Superior temporal gyrus (tissue), 1 donor: ENCODE results near the gene THRB.

ENCODE experiments used
- DNase-seq: peaks from one replicate; pipeline ENCODE4 v3.0.0-alpha.2; 2016; ENCODE audit errors: extremely low spot score

The THRB gene

DNA sequence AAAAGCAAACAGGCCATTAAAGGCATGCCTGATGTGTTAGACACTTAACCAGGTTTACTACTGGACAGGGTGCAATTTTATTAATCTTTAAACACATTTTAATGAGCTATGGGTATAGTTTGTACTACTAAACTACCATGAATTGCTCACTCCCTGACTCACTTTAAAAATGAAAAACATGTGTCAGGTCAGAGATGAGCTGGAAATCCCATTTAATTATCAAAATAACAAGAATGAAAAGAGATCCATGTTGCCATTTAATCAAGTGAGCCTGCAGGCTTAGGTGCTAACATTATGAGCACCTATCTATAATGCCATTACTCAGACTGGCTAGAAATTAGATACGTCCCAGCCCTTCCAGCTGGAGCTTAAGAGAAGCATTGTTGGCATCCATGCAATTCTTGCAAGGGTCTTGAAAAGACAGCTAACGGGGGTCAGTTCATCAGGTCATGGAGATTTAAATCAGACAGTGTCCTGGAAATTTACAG is 224.4 kb downstream of the THRB start:
- no peak for DNase-seq

DNA sequence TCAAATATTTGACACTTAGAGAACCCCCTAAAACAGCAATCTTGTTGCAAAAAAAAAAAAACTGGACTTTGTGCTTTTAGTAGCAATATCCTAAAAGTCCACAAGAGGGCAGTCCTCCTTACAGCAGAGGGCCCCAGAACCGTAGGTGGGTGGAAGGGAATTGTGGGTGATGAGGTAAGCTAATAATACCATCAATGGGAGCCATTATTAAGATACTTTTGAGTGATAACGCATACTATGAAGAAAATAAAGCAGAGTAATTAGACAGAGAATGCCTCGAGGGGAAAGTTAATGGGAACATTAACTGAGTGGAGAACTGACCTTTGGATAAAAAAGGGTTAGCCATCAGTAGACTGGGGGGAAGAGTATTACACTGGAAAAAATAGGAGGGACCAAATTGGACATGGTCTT is 229.9 kb downstream of the THRB start:
- DNase-seq: peak; percentile 66

DNA sequence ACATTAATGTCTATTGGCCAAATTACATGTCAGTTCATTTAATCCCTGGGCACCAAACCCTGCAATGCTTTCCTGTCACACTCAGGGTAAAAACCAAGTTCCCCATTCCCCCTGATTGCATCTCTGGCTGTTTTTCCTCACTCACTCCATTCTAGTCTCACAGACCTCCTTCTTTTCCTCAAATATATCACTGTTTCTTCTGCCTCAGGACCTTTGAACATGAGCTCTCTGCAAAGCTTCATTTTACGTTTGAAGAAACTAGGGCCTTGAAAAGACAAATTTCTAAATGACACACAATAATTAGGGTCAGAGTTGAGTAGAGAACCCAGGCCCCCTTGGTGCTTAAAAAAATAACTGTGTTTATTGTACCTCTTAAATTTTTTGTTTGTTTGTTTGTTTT is 230.6 kb downstream of the THRB start:
- no peak for DNase-seq

DNA sequence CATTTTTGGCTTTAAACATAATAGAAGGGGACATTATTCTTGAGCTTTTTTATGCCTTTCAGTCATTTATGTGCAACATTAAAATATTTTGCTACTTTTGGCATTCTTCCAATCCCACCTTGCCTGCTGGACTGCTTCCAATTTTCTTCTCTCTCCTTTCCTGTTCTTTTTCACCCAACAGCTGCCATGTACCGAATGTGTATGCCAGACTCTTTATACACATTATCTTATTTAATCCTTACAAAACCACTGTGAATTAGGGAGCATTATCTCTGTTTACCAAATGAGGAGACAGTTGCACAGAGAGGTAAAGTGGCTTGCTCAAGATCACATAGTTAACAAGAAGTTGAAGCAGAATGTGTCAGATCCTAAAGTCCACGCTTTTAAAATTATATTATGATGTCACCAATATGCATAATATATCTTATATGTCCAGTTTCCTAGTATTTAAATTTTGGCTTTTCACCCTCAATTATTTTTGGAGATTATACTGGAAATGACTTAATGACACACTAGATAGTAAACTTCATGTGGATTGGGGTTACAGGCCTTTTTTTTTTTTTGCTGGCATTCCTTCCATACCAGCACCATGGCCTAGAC is 231.5 kb downstream of the THRB start:
- DNase-seq: no peak

DNA sequence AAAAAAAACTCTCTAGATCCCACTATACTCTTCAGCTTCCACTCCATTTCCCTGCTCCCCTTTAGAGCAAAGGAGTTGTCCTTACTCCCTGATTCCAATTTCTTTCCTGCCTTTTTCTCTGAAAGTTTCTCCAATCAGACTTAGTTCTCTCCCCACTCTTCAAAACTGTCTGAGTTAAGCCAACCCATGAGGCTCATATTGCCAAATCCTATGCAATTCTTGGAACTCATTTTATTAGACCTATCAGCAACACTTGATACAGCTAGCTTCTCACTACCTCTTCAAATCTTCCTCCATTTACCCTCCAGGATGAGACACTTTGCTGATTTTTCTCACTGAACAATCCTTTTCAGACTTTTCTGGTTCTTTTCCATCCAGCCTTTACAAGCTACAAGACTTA is 233.1 kb downstream of the THRB start:
- DNase-seq: no peak

DNA sequence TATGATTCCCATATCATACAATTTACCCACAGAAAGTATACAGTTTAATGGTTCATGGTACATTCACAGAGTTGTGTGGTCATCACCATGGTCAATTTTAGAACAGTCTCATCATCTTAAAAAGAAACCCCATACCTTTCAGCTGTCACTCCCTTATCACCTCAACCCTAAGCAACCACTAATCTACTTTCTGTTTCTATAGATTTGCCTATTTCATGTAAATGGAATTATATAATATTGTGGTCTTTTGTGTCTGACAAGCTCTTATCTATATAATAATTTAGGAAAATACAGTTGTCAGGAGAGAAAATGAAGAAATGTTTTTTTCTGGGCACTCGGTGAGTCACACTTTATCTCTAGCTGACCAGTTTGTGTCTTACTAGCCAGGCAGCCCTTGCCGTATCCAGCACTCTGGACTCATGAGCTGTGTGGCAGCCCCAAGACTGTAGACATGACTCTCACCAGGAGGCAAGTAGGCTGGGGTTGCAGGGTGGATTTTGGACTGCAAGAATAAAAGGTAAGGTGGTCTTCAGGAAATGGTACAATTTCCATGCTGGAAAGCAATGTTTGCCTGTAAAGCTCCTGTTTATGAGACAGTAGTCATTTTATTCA is 234.6 kb downstream of the THRB start:
- DNase-seq: no peak

DNA sequence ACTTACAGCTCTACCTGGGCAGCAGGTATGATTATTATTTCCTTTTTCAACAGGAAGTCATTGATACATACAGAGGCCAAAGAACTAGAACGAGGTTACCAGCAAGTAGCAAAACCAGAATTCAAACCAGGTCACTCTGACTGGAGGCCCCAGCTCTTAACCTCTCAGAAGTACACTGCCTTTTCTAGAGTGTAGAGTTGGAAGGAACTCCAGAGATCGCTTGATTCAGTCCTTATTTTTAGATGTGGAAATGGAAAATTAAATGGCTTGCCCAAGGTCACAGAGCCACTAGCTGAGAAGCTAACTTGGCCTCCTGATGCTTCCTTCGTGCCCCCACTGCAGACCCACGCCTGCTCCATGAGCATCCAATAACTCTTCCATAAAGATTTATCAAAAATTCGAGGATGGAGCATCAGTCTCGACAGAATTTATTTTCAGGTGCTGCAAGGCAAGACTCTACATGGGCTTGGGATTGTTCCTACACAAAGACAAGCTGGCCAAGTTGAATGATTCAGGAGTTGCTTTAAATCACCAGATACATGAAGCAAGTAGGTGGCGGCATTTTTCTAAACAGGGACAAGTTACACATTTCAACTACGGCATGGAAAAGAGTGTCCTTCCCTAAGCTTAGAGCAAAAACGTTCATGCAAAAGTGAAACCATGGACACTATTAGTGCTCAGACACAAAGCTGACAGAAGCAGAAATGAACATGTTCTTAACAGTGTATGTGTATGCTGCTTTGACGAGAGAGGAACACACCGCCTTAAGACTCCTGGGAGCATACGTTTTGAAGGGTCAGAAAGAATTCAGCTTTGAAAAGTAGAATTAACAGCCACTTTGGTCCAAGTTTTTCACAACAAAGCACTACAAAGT is 235.7 kb downstream of the THRB start:
- DNase-seq: peak; percentile 67

DNA sequence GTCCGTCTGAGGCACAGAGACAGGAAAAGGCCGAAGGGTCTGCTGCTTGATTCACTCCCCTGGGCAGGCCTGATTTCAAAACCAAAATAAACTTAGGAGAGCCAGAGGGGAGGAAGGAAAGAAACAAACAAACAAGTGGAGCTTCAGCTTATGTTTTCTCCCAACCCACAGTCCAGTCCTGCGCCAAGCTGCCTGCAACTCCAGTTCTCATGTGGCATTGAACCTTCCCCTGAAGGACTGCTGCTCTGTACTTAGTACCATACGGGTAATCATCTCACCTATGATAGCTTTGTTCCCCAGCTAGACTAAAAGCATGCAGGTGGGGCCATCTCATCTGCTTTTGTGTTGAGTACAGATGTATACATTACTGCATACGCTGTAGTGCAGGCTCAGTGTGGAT is 236.4 kb downstream of the THRB start:
- no peak for DNase-seq

DNA sequence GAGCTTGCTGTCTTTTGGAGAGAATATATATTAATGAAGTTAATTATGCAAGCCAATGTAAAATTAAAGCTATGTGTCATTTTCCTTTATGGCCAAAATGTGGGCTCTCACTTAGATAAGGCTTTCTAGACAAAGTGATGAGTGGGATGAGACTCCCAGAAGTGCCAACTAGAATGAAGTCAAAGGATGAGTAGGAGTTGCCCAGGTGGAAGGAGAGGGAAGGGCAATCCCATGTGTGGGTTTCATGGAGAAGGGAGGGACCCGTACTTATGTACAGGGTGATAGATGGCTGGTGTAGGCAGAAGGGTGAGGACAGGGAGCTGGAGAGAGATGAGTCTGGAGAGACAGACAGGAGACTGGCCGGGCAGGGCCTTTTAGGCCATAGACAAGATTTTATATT is 239.2 kb downstream of the THRB start:
- no peak for DNase-seq

DNA sequence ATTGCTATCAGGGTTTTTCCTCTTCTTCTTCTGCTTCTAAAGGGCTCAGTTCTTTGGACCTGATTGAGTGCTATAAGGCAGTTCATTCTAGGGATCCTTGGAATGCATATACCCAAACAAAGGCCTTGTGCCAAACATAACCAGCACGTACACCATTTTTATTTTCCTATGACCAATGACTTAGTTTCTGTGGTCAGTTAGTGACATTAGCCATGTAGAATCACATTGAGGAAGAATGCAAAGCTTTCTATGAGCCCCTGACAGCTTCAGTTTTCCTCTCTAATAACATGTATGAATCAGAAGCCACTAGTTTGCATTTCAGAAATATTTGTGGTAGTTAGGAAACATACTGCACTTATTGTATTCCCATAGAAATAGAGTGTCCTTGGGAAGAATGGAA is 240.0 kb downstream of the THRB start:
- DNase-seq: no peak

DNA sequence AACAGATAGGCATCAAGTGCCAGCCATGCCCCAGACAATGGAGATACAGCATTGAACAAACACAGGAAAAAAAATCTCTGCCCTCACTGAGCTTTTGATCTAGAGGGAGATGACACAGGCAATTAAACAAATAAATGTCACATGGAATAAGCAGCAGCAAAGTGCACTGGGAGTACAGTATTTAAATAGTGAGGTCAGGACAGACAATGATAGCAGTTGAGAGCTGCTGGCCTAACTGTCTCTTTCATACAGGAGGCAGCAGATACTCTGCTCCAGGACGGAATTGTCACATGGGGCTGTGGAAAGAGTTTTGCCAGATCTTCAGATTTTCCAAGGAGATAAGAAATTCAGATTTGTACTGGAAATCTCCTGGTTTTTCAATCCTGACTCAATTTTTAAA is 241.3 kb downstream of the THRB start:
- no peak for DNase-seq

DNA sequence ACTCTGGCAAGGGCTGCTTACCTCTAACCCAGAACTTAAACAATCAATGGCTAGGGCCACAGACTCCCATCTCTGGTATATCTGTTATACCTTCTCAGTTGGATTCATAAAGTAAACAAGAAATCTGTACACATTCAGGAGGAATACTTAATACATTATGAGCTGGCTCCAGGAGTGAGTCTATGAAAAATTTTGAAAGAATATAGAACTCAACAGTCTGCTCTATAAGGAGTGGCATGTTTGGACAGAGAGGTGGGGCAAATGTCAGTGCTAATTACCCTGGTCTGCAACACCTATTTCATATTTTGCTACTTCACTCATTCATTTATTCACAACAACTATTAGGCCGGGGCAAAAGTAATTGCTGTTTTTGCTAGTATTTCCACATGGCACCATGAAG is 245.1 kb downstream of the THRB start:
- DNase-seq: no peak

DNA sequence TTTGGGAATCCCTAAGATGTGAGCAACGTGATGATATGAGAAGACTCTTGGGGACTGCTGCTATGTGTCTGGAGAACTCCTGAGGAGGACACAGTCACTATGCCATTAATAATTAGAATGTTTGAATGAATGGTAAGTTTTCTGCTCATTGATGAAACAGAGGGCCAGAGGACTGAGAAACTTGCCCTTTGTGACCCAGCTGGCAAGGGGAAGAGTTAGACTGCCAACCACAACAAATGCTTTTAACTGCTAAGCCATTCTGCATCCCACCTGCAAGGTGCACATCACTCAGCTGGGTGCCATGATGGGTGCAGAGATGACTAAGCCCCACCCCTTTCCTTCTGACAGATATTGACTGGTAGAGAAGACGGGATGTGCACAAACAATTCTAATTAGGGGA is 249.6 kb downstream of the THRB start:
- no peak for DNase-seq

DNA sequence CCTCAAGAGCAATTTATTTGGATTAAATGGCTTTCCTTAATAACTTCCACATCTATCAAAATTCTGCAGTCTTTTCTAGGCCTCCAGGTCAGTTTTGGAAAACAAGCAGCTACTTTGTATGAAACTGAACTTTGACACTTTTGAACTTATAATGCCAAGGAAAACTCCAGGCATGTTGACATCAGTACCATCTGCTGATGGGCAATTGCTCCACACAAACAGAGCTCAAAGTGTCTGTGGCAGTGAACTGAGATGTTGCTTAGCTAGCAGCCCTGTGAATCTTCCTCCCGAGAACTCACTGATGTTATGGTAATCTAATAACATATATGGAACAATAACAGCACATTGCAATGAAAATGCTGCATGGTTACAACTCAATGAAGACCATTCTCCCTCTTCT is 250.2 kb downstream of the THRB start:
- DNase-seq: no peak

DNA sequence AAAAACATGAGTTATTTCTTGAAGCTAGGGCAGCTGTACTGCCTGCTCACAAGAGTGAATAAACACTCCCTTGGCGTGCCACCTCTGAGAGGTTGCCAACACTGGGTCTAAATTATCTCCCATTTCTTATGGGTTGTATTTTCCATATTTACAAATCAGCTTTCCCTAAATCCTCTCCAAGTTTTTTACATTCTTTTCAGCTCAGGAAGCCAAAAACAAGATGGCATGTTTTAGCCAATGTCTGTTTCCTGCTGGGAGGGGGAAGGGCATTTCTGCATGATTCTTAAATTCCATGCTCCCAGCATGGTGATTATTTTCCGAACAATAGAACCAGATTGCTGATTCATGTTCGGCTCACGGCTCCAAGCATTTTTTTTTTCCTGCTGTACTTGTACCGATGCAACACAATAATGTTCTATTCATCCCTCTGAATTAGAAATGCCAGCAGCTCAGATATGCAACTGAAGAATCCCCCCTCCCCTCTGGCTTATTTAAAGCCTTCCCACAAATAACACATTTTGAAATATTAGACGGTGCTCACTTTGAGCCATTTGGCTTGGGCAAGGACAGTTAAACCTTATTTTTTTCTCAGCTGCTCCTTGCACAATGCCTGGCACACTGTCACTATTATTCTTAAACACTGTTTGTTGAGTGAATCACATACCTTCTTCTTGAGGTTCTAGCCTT is 252.5 kb downstream of the THRB start:
- peak; percentile 71 for DNase-seq

DNA sequence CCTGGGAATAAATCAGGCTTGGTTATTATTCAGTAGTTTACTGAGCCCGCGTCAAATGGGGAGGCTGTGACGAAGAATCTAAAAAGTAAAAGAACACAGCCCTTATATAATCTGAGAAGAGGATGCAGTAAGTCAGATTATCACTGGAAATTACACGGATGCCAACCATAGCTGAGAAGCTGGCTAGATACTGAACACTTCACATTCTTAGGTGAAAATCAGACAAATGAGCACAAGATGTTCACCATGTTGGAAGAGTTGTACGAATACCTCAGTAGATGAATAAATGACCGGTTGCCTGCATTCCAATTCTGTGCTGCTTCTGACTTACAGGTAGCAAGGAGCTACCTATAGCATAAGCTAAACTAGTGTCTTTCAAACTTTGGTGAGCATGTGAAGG is 254.3 kb downstream of the THRB start:
- no peak for DNase-seq

DNA sequence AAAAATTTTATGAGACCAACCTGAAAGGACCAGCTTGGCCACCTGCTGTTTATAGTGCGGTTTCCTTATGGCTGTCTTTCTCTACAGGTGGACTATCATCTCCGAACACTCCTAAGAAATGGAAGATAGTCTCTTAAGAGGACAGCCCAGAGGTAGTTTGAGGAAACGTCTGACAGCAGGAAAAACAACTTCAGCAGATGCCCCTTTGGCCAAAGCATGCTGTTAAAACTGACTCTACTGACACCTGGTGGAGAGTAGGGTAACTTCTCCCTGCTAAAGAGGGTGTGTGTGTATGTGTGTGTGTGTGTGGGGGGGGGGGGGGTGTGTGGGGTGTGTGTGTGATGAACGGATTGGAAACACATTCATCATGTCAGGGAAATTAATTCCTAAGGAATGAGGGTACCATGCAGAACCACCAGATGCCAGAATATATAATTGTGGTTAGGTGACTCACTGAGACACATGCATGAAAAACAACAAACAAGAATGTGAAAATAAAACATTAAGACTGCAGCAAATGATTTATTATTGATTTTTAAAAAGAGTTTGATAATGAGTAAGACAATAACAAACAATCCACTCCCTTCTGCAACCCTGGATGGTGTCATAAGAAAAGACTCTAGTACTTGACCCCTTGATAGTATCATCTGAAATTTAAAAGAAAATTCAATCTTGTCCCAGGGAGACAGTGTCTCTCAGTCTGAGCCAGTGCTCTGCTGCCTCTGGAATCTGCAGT is 256.5 kb downstream of the THRB start:
- peak; percentile 90 for DNase-seq

DNA sequence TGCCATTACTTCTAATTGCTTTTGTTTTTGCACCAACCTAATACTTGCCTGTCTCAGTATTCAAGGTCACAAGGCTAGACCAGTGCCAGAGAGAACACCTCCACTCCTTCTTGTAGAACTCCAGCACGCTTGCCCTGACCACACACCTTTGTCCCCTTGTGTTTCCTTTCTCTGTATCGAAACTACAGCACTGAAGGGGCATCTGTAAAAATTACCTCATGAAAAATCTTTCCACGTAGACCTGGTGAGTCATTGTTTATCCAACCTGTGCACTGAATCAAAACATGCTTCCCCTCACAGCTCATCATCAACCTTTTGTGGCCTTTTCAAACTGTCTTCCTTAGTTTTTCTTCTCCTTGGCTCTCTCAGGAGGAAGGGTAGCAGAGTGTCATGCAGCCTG is 259.5 kb downstream of the THRB start:
- no peak for DNase-seq

DNA sequence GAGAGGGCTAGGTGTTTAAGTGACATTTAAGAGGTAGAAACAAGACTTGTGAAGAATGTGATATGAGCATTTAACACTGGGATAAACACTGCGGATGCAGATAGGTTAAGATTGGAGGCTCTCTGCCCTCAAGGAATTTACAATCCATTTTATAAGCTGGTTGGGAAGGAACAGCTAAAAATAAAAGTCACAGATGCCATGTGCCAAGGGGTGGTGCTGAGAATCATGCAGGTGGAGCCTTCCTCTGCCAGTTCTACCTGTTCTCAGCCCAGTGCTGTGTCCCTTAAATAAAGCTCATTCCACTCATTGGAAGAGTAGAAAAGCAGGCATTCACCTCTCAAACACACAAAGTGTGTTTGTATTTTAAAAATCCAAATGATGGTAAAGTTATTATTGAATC is 261.9 kb downstream of the THRB start:
- no peak for DNase-seq

DNA sequence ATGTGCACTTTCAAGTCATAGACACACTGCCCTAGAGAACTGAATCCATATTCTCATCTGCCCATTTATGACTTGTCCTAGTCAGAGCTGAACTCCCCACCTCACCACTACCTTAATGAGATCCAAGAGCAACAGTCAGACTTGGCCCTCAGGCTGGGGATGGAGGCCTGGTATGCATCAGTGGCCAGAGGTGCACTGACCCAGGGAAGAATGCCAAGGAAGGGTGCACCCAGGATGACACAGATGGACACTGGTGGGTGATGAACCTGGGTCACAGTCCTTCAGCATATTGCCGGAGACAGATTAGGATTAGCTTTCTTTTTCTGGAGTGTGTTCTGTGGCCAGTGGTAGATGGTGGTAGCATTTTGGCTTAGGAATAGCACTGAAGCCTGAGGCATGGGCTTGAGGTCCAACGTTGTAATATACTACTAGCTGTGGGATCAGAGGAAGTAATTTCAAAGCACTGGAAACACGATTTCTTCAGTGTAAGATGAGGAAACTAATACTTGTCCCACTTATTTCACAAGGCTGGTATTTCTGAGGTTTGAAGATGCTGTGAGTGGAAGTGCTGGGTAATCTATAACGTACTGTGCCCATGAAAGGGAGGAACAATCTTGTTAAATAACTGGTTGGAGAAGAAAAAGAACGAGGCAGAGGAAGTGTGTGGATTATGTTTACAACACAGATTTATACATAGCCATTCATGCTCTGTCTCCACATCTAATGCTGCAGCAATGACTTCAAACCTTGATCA is 265.0 kb downstream of the THRB start:
- no peak for DNase-seq

DNA sequence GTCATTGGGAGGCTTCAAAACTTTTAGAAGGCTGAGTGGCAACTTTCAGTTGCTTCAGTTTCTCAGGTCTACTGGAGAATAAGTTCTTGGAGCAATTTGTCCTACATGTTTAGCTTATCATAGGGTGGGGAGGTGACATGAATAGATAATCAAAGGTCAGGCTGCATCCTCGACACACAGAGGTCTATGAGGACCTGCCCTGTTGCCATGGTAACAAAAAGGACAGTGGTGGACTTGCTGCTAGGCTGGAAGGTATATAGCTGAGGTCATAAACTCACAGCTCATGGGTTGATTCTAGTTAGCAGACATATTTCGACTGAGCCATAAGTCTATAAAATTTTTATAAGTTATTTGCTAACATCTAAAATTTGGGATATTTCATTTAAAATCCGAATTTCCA is 267.0 kb downstream of the THRB start:
- no peak for DNase-seq
